ENCODE data around the gene JAZF1.

The JAZF1 gene

DNA sequence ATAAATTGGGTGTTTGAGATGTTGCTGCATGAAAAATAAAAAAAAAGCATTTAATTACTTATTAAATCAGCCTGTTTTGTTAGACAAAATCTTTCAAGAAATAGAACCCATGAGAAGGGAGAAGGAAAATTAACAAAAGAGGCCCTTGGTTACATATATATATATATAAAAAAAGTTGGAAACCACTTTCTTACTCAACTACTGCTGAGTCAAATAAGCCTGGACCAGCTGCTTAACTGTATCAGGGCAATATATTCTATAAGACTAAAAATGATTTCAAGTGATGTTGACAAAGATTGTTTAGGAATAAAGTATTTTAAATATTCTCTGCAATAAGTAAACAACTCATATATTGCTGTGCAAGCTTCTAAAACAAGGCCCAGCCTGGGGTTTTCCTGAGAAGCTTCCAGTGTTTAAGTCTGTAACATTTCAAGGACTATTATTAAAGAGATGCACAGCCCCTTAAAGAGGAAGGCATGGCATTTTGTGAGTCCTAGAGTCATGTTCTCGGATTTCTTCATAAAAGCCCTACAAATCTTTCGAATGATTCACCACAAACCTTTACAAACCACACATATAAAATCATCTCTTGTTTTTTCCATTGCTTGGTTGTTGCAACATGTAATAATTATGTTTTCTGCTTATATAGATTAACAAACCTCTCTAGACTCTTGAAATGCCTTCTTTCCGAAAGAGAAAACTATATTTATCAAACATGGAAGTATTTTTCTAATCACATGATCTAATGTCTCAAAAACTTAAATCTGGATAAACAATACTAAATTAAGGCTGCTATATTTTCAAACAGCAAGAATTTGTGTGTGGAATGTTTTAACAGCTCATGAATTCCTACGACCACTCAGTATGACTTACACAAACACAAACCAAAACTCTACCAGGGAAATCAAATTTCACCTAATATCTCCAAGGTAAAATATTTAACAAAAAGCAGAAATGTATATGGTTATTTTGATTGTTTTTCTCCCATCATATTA, 14.3 kb downstream of the JAZF1 start:
- DNase-seq (ENCODE audit: low read depth): peak; percentile 85

GRCh38 chr7:28165261-28165660, 15.3 kb downstream of the JAZF1 start:
- no peak for DNase-seq (ENCODE audit: low read depth)

- no peak for DNase-seq (ENCODE audit: low read depth)
Measured at GRCh38 chr7:28163949-28164348, 16.6 kb downstream of the JAZF1 start.

DNA sequence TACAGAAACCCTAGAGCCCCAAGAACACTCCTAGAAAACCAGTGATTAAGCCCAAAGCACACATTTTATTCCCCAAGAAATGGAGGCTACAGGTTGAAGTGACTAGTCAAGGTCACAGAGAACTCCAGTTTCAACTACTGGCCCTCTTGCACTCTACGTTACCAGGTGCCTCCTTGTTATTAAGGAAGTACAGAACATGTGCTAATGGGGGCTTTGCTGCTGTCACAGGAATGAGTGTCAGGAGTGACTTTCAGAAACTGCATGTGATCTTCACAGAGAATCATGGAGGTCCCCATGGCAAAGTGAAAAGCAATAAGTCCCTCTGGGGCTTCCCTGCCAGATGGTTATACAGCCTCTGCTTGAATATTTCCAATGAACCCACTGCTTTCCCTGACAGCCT, 19.3 kb downstream of the JAZF1 start:
- no peak for DNase-seq (ENCODE audit: low read depth)

GRCh38 chr7:28160551-28160991, 20.0 kb downstream of the JAZF1 start:
- peak; percentile 43 for DNase-seq (ENCODE audit: low read depth)

DNA sequence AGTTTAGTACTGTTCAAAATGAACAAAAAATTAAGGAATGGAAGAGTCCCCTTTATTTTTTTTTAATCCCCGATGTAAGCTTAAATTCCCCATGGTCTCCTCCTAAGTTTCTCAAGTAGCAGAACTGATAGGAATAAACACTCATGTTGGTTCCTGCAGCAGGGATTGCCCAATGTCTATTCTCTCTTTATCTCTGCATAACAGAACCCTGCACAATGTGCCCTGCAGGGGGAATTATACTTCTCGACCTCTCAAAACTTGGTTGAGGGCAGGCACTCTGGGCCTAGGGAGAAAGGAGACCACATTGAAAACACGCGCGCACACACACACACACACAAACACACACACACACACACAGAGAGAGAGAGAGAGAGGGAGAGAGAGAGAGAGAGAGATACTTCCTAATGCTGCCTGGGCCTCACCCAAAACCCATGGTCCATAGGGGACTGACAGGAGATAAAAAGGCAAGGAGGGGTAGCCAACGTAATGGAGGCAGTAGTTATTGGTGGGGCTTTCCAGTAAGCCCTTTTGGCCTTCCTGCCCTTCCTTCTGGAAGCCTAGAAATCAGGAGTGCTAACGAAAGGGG, 22.7 kb downstream of the JAZF1 start:
- no peak for DNase-seq (ENCODE audit: low read depth)

GRCh38 chr7:28157076-28157745, 23.4 kb downstream of the JAZF1 start:
- DNase-seq (ENCODE audit: low read depth): no peak

- no peak for DNase-seq (ENCODE audit: low read depth)
Measured at GRCh38 chr7:28156401-28156800, 24.2 kb downstream of the JAZF1 start.

GRCh38 chr7:28155964-28156363, 24.6 kb downstream of the JAZF1 start:
- peak; percentile 69 for DNase-seq (ENCODE audit: low read depth)

DNA sequence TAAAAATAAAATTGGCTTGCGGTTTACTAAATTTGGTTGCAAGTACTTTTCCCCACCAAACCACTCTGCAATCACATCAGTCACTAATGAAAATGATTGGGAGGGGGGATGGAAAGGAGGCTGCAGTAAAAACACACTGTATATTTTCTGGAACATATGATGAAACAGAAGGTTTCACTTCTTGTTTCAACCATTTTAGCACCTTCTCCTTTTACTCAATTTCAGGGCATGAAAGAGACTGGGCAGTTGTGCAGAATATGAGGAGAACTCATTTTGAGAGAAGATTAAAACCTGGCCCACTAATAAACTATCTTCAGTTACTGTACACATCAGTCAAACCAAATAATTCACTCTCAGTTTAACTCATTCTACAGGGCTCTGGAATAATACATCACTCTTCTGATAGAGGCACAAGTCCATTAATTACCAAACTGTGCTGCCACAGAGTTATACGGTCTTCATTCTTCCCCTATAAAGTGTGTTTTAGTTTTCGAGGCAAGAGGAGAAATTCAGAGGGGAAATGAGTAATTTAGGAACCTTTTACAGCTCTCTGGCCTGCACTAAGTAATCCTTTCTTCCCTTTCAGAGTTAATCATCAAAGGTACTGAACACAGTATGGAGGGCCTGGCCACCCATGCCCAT, 25.5 kb downstream of the JAZF1 start:
- peak; percentile 36 for DNase-seq (ENCODE audit: low read depth)

DNA sequence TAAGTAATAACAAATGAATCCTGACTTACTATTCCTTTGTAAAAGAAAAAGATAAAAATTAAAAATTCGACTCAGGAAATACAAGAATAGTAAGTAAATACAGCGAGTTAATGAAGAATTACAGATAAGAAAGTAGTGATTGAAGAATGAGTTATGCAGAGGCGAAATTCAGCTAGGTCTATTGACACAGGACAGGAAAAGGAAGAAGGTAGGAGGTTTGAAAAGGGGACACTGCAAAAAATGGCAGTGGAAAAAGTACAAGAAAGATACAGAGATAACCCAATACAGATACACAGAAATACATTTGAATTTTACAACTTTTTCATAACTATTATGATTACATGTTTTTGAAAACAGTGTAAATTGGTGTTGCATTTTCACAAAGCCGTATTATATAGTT, 28.0 kb downstream of the JAZF1 start:
- no peak for DNase-seq (ENCODE audit: low read depth)

GRCh38 chr7:28151965-28152364, 28.6 kb downstream of the JAZF1 start:
- DNase-seq (ENCODE audit: low read depth): peak; percentile 88

DNA sequence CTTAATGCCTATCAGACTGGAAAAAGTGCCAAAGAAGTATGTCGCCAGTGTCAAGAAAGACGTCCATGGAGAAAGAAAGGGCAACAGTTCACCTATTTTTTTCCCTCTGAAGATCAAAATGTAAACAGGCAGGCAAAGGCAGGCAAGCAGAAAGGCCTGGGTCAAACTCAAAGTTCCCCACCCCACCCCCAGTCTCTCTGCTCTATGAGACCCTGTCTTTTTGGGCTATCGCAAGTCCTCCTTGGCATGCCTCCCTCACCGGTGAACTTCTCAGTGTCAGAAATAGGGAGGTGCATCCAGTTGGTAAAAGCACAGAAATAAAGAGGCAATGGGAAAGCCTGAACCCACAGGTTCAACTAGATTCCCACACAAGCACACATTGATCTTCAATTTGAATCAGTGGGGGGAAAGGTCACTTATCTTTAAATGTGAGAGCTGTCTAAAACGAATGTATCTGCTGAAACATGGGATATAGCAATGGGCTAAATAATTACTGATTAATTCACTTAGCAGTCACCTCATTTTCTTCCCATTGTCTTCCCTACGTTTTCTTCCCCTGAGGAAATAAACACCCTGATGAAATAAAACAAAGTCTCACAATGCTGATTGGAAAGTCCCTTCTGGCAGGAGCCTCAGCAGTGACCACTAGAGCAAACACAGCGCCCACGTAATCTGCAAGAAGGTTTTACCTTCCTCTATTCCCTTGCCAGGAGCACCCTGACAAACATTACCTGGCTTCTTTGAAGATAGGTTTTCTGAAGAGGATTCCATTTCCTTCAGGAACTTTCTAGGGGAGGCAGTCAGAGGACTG, 31.1 kb downstream of the JAZF1 start:
- DNase-seq (ENCODE audit: low read depth): no peak

GRCh38 chr7:28145931-28146330, 34.7 kb downstream of the JAZF1 start:
- no peak for DNase-seq (ENCODE audit: low read depth)

DNA sequence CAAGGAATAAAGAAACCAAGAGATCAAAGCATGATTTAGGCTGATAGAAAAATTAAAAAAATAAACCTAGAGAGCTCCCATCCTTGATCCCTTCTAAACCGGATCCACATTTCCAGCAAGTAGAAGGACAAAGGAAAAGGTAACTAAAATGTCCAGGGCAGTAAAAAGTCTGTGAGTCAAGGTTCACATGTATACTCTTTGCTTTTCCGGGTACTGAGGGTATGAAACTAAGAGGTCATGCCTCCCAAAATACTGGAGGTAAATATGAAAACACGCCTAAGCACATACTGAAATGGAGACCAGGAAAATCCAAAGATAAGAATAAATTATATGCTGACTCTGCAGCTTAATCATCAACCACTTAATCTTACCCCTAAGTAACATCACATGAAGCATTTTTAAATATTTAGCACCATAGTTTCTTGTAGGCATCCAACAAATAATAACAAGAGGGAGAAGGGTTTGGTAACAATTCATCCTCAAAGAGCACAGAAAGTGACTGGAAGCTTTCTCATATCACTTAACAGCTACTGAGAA, 35.4 kb downstream of the JAZF1 start:
- DNase-seq (ENCODE audit: low read depth): no peak

DNA sequence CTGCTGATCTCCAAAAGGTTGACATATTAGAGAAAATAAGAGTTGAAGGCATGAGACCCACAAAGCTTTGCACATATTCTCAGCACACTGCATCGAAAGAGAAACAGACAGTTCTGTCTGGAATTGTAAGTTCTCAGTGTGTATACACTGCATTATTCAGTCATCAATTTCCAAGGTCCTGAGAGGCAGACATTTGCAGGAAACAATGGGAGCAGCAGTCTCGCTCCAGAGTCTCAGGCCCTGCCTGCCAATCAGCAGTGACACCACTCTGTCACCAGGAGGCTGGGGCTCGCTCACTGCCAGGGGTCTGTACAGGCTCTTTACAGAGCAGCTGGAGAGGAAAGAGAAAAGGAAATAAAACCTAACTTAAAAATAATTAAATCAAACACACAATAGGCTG, 36.3 kb downstream of the JAZF1 start:
- DNase-seq (ENCODE audit: low read depth): no peak

GRCh38 chr7:28142650-28143049, 37.9 kb downstream of the JAZF1 start:
- DNase-seq (ENCODE audit: low read depth): no peak

DNA sequence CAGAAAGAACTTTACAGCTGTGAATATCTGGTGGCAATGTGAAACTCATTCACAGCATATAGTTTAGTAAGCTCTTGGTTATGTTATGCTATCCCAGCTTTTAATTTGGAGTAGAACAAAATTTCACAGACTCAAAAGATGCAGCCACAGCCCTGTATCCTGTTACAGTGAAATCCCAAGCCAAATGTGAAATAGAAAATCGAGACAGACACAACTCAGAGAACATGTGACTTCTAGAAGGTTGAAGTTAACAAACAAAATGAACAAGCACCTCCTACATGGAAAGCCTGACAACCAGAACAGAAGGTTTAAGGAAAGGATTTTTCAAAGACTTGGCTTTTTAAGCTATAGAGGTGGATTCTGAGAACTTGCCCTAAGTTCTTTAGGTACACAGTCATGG, 39.6 kb downstream of the JAZF1 start:
- DNase-seq (ENCODE audit: low read depth): no peak

DNA sequence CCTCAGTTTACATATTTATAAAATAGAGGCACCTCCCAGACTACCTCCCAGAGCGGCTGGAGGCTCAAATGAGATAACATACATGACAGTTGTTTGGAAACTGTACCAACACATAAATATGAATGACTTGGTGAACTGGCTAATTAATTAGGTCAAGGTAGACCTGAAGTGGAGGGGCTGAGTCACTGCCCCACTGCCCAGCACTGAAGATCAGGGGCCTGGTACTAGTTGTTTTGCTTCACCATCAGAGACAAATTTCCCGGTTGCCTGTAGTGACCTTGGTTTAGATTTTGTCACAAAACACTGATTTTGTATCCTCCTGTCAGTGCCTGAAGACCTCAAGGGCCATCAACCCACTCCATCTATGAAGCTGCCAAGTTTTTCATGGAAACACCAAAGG, 41.8 kb downstream of the JAZF1 start:
- no peak for DNase-seq (ENCODE audit: low read depth)

GRCh38 chr7:28137463-28137862, 43.1 kb downstream of the JAZF1 start:
- no peak for DNase-seq (ENCODE audit: low read depth)

- DNase-seq (ENCODE audit: low read depth): no peak
Measured at GRCh38 chr7:28136885-28137284, 43.7 kb downstream of the JAZF1 start.
